HG03558 (cell line): ENCODE results near the gene NFATC4.

ENCODE experiments used
- ATAC-seq: cut with Tn5 transposase; IDR thresholded peaks from one replicate; pipeline ENCODE4 v1.9.1; 2021; ENCODE audit warnings: moderate number of reproducible peaks; ENCODE audit not compliant: unreplicated experiment; ENCODE audit errors: extremely low read depth

Gene NFATC4

GRCh38 chr14:24425704-24426103 lies 57.7 kb downstream of the NFATC4 start:
- no peak for ATAC-seq

GRCh38 chr14:24426150-24426911 lies 58.3 kb downstream of the NFATC4 start:
- no peak for ATAC-seq

- ATAC-seq: no peak
Measured at GRCh38 chr14:24426912-24427536, 59.0 kb downstream of the NFATC4 start.

- no peak for ATAC-seq
Measured at GRCh38 chr14:24427537-24428508, 59.8 kb downstream of the NFATC4 start.

- ATAC-seq: no peak
Measured at GRCh38 chr14:24428628-24429394, 60.8 kb downstream of the NFATC4 start.
